ENCODE data around the gene EXD1.

EXD1 gene

DNA sequence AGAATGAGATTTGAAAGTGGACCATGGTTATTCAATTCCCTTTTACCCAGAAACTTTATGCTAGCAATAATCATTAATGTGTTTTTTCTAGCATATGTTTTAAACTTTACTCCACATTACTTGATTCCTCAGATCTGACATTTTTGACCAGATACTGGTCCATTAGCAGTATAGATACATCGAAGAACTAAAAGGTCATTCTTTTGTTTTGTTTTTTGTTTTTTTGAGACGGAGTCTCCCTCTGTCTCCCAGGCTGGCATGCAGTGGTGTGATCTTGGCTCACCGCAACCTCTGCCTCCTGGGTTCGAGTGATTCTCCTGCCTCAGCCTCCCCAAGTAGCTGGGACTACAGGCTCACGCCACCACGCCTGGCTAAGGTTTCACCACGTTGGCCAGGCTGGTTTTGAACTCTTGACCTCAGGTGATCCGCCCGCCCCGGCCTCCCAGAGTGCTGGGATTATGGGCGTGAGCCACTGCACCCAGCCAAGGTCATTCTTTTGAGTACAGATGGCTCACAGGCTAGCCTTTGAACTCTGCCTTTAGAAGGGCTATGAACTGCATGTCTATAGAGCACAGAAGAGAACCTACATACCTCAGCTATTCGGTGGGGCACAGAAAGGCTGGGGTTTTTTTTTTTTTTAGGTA lies 29.1 kb upstream of the EXD1 start:
- Histone ChIP-seq H2AFZ (ENCODE audit: low read depth, low read length) (no peak overlapping the region), H3K4me2 (ENCODE audit: insufficient read depth, low read length) (no peak overlapping the region), H3K4me3 (ENCODE audit: low read depth in 1 of 2, low read length in 2 of 2) (no peak overlapping the region), H4K20me1 (ENCODE audit: insufficient read depth, low read length) (no peaks in the 10 kb centered on the region), H3K4me1 (ENCODE audit: insufficient read depth, low read length) (no peaks in the 10 kb centered on the region), H3K36me3 (ENCODE audit: insufficient read depth, low read length) (peaks cover 10% of the 10 kb centered on the region; the same call in 1 of the 2 replicates), H3K9ac (ENCODE audit: low read depth, low read length) (no peak overlapping the region), H3K27me3 (ENCODE audit: insufficient read depth, low read length, poor library complexity) (no peaks in the 10 kb centered on the region), H3K9me3 (ENCODE audit: insufficient read depth, low read length, severe bottlenecking) (no peaks in the 10 kb centered on the region), H3K27ac (ENCODE audit: low read length) (no peak overlapping the region), H3K79me2 (ENCODE audit: insufficient read depth, low read length) (no peaks in the 10 kb centered on the region)
- DNase-seq (no peak), ATAC-seq (ENCODE audit: insufficient read depth, low read depth) (no peak)
- TF ChIP-seq, protein P1, sequence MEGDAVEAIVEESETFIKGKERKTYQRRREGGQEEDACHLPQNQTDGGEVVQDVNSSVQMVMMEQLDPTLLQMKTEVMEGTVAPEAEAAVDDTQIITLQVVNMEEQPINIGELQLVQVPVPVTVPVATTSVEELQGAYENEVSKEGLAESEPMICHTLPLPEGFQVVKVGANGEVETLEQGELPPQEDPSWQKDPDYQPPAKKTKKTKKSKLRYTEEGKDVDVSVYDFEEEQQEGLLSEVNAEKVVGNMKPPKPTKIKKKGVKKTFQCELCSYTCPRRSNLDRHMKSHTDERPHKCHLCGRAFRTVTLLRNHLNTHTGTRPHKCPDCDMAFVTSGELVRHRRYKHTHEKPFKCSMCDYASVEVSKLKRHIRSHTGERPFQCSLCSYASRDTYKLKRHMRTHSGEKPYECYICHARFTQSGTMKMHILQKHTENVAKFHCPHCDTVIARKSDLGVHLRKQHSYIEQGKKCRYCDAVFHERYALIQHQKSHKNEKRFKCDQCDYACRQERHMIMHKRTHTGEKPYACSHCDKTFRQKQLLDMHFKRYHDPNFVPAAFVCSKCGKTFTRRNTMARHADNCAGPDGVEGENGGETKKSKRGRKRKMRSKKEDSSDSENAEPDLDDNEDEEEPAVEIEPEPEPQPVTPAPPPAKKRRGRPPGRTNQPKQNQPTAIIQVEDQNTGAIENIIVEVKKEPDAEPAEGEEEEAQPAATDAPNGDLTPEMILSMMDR (IDR thresholded peaks at IDR 0.05; ENCODE audit: borderline replicate concordance, extremely low read depth, low read length, poor library complexity, severe bottlenecking): no peak
- no peak for TF ChIP-seq EZH2 (IDR thresholded peaks at IDR 0.05; ENCODE audit: borderline replicate concordance, low read depth, low read length, severe bottlenecking)

DNA sequence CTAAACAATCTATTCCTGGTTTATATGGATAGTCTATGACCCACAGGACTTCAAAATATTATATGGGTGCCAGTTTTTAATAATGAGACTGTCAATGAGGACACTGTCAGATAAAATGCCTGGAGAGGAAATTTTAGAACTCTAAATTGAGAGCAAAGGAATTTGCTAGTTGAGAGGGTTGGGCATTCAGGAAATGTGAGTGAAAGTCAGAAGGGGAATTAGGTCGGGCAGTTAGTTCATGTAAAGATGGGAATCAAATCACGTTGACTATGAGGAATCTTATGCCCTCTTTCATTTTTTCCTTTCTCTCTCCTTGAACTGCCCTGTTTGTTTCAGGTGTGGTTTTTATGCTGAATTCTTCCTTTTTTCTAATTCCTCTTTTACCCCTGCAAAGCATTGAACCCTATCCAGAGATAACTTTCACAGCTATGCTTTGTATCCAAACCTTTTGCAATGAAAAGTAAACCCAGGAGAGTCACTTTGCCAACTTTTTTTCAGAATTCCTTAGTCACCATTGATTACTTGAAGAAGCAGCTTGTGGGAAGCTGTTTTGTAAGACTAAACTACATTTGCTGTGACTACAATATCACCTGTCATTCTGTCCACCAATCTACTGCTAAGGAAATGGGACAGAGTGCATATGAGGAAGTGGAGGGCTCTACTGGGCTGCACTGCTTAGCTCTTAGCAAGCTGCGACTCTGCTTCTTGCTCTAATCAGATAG lies 28.4 kb upstream of the EXD1 start:
- Histone ChIP-seq H3K4me3 (ENCODE audit: low read depth in 1 of 2, low read length in 2 of 2) (no peak overlapping the region), H3K27ac (ENCODE audit: low read length) (no peak overlapping the region), H3K27me3 (ENCODE audit: insufficient read depth, low read length, poor library complexity) (no peaks in the 10 kb centered on the region), H4K20me1 (ENCODE audit: insufficient read depth, low read length) (no peaks in the 10 kb centered on the region), H3K4me1 (ENCODE audit: insufficient read depth, low read length) (no peaks in the 10 kb centered on the region), H3K36me3 (ENCODE audit: insufficient read depth, low read length) (peaks cover 10% of the 10 kb centered on the region; the same call in 1 of the 2 replicates), H3K9ac (ENCODE audit: low read depth, low read length) (no peak overlapping the region), H3K79me2 (ENCODE audit: insufficient read depth, low read length) (no peaks in the 10 kb centered on the region), H3K4me2 (ENCODE audit: insufficient read depth, low read length) (no peak overlapping the region), H2AFZ (ENCODE audit: low read depth, low read length) (no peak overlapping the region), H3K9me3 (ENCODE audit: insufficient read depth, low read length, severe bottlenecking) (no peaks in the 10 kb centered on the region)
- DNase-seq (no peak), ATAC-seq (ENCODE audit: insufficient read depth, low read depth) (no peak)
- no peak for TF ChIP-seq EZH2 (IDR thresholded peaks at IDR 0.05; ENCODE audit: borderline replicate concordance, low read depth, low read length, severe bottlenecking)
- TF ChIP-seq, protein P1 (IDR thresholded peaks at IDR 0.05; ENCODE audit: borderline replicate concordance, extremely low read depth, low read length, poor library complexity, severe bottlenecking): no peak

DNA sequence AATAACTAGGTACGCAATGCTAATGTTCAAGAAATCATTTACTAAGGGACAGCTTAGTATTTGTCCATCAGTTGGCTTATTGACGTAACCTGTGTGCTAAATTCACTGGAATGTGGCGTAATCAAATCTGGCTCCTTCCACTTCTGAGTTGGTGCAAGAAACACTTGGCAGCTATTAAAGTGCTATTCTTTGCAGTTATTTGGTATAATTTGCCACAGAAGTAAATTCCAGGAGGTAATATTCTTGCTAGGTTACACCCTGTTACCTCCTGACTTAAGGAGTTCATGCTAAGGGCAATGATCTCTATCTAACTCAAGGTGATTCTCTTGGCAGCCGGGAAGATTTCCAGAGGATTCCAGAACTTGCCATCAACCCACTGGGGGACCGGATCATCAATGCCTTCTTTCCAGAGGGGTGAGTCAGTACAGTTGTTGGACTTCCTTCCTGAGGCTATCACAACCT lies 26.1 kb upstream of the EXD1 start:
- ATAC-seq (ENCODE audit: insufficient read depth, low read depth): no peak
- H3K4me2 ChIP-seq (ENCODE audit: insufficient read depth, low read length): no peak overlapping the region
- no peak overlapping the region for H3K4me3 ChIP-seq (ENCODE audit: low read depth in 1 of 2, low read length in 2 of 2)

More for the DNA sequence above, 26.1 kb upstream of the EXD1 start:
- no peak overlapping the region for H2AFZ ChIP-seq (ENCODE audit: low read depth, low read length)
- H3K79me2 ChIP-seq (ENCODE audit: insufficient read depth, low read length): no peaks in the 10 kb centered on the region
- no peaks in the 10 kb centered on the region for H3K4me1 ChIP-seq (ENCODE audit: insufficient read depth, low read length)
- H3K27me3 ChIP-seq (ENCODE audit: insufficient read depth, low read length, poor library complexity): no peaks in the 10 kb centered on the region
- TF ChIP-seq, protein P1 (IDR thresholded peaks at IDR 0.05; ENCODE audit: borderline replicate concordance, extremely low read depth, low read length, poor library complexity, severe bottlenecking): no peak
- TF ChIP-seq EZH2 (IDR thresholded peaks at IDR 0.05; ENCODE audit: borderline replicate concordance, low read depth, low read length, severe bottlenecking): no peak
- no peak overlapping the region for H3K9ac ChIP-seq (ENCODE audit: low read depth, low read length)
- no peaks in the 10 kb centered on the region for H3K9me3 ChIP-seq (ENCODE audit: insufficient read depth, low read length, severe bottlenecking)
- no peaks in the 10 kb centered on the region for H3K36me3 ChIP-seq (ENCODE audit: insufficient read depth, low read length)
- no peak for DNase-seq
- H4K20me1 ChIP-seq (ENCODE audit: insufficient read depth, low read length): no peaks in the 10 kb centered on the region
- no peak overlapping the region for H3K27ac ChIP-seq (ENCODE audit: low read length)

Measured in DND-41 (cell line).